Mesenchymal stem cell (in vitro differentiated cells and primary cell): ENCODE measurements around the gene SH3GLB2.
"Not testable (repeated sequence)": the region's sequence is repeated elsewhere in the genome, so short reads cannot be mapped to it uniquely, and the experiment has no call there.

Experiments
- DNase-seq: peaks from one replicate; pipeline ENCODE4 v3.0.0-alpha.2; 2013
- H2AFZ ChIP-seq: one replicate; pipeline ENCODE4 v1.6.1; 2013; ENCODE audit warnings: low read depth, mild to moderate bottlenecking, control low read depth, inconsistent platforms, low read length, moderate library complexity
- H2AK5ac ChIP-seq: 2 replicates; pipeline ENCODE4 v1.6.1; 2013; ENCODE audit warnings: low read length, moderate library complexity, mild to moderate bottlenecking, inconsistent platforms; ENCODE audit not compliant: severe bottlenecking
- H2BK120ac ChIP-seq: one replicate; pipeline ENCODE4 v1.6.1; 2013; ENCODE audit warnings: low read depth, mild to moderate bottlenecking, inconsistent platforms, low read length, moderate library complexity
- H2BK12ac ChIP-seq, 2 experiments: one replicate each; pipeline ENCODE4 v1.6.1; 2013; ENCODE audit warnings: inconsistent platforms in 2 of 2, low read length in 2 of 2, mild to moderate bottlenecking in 2 of 2, moderate library complexity in 2 of 2, control low read depth in 1 of 2
- H2BK15ac ChIP-seq: one replicate; pipeline ENCODE4 v1.6.1; 2013; ENCODE audit warnings: mild to moderate bottlenecking, low read depth, inconsistent platforms; ENCODE audit not compliant: poor library complexity, severe bottlenecking
- H2BK5ac ChIP-seq: 2 replicates; pipeline ENCODE4 v1.6.1; 2013; ENCODE audit warnings: low read depth, mild to moderate bottlenecking, low read length, control low read depth, inconsistent platforms; ENCODE audit not compliant: poor library complexity, severe bottlenecking
- H3K14ac ChIP-seq, 2 experiments: one replicate each; pipeline ENCODE4 v1.6.1; 2013; ENCODE audit warnings: inconsistent platforms in 2 of 2, low read length in 2 of 2, control low read depth in 1 of 2, mild to moderate bottlenecking in 1 of 2, moderate library complexity in 1 of 2
- H3K18ac ChIP-seq, 2 experiments: one replicate each; pipeline ENCODE4 v1.6.1; 2013; ENCODE audit warnings: inconsistent platforms in 2 of 2, low read length in 2 of 2, control low read depth in 1 of 2, low read depth in 1 of 2, mild to moderate bottlenecking in 1 of 2
- H3K23ac ChIP-seq, 2 experiments: one replicate each; pipeline ENCODE4 v1.6.1; 2013; ENCODE audit warnings: inconsistent platforms in 2 of 2, low read length in 2 of 2, mild to moderate bottlenecking in 2 of 2, moderate library complexity in 2 of 2, control low read depth in 1 of 2
- H3K27ac ChIP-seq: 2 replicates; pipeline ENCODE4 v1.5.1; 2013; ENCODE audit warnings: mild to moderate bottlenecking, moderate library complexity, low read length, control low read depth, inconsistent platforms; ENCODE audit not compliant: poor library complexity, severe bottlenecking
- H3K27me3 ChIP-seq, 2 experiments: 2 replicates each; pipeline versions ENCODE4 v1.6.1 to v1.7.0; 2013; ENCODE audit warnings: low read length in 2 of 2, mild to moderate bottlenecking in 2 of 2, moderate library complexity in 2 of 2, control low read depth in 1 of 2, inconsistent platforms in 1 of 2; ENCODE audit not compliant: control insufficient read depth in 1 of 2, insufficient read depth in 1 of 2
- H3K36me3 ChIP-seq, 2 experiments: 2 replicates each; pipeline versions ENCODE4 v1.6.1 to v1.7.0; 2013; ENCODE audit warnings: low read length in 2 of 2, control low read depth in 1 of 2, inconsistent platforms in 1 of 2, low read depth in 1 of 2, mild to moderate bottlenecking in 1 of 2; ENCODE audit not compliant: insufficient read depth in 2 of 2, control insufficient read depth in 1 of 2
- H3K4ac ChIP-seq, 2 experiments: one replicate each; pipeline ENCODE4 v1.6.1; 2013; ENCODE audit warnings: inconsistent platforms in 2 of 2, low read length in 2 of 2, mild to moderate bottlenecking in 2 of 2, moderate library complexity in 2 of 2, control low read depth in 1 of 2, low read depth in 1 of 2
- H3K4me1 ChIP-seq: 2 replicates; pipeline ENCODE4 v1.6.1; 2013; ENCODE audit warnings: low read depth, low read length, control low read depth; ENCODE audit not compliant: control insufficient read depth, insufficient read depth
- H3K4me2 ChIP-seq: 2 replicates; pipeline ENCODE4 v1.6.1; 2013; ENCODE audit warnings: low read length, mild to moderate bottlenecking, inconsistent platforms; ENCODE audit not compliant: poor library complexity, severe bottlenecking
- H3K4me3 ChIP-seq, 2 experiments: 2 replicates each; pipeline versions ENCODE4 v1.5.1 to v1.7.0; 2013; ENCODE audit warnings: low read length in 2 of 2, mild to moderate bottlenecking in 2 of 2, control low read depth in 1 of 2, low read depth in 1 of 2; ENCODE audit not compliant: insufficient read depth in 1 of 2
- H3K79me1 ChIP-seq: replicated peaks from 2 replicates; pipeline ENCODE4 v1.6.1; 2013; ENCODE audit warnings: mild to moderate bottlenecking, control low read depth, low read length, inconsistent platforms; ENCODE audit not compliant: poor library complexity, severe bottlenecking
- H3K9ac ChIP-seq: 2 replicates; pipeline ENCODE4 v1.7.0; 2013; ENCODE audit warnings: mild to moderate bottlenecking, low read length, moderate library complexity
- H3K9me3 ChIP-seq: 2 replicates; pipeline ENCODE4 v1.7.0; 2013; ENCODE audit warnings: mild to moderate bottlenecking, low read length; ENCODE audit not compliant: control insufficient read depth
- H4K8ac ChIP-seq: one replicate; pipeline ENCODE4 v1.6.1; 2013; ENCODE audit warnings: inconsistent platforms, mild to moderate bottlenecking, low read length, moderate library complexity
- H4K91ac ChIP-seq: one replicate; pipeline ENCODE4 v1.6.1; 2013; ENCODE audit warnings: mild to moderate bottlenecking, low read length, inconsistent platforms
- WGBS: methylation state at CpG from one replicate; pipeline ENCODE4 v1.1.7; 2013; ENCODE audit warnings: mixed read lengths; 5-methylcytosine and 5-hydroxymethylcytosine counted together

The SH3GLB2 gene

GRCh38 chr9:129036241-129036922 lies 8.3 kb upstream of the SH3GLB2 start, which contains the start of gene MIGA2:
TSS of gene MIGA2 (plus strand) at chr9:129036626. CDS start at chr9:129040595, 3,969 bp downstream.
- peak within 1 kb of the TSS; percentile 90 for H2AFZ ChIP-seq
- DNase-seq, result peak; percentile 99
- WGBS, result under 1% methylated on average over 47 of the region's 49 CpGs
- H4K8ac ChIP-seq, result peak within 1 kb of the TSS; percentile 79
- peak within 1 kb of the TSS in 1 of 2 experiments; percentile 78 for H2BK12ac ChIP-seq
- H3K79me1 ChIP-seq, result peaks cover 21% of the 10 kb centered on the region
- peak within 1 kb of the TSS; percentile 91 for H3K4me2 ChIP-seq
- H3K4me3 ChIP-seq, result peak within 1 kb of the TSS; percentile 72 to 92
- peak within 1 kb of the TSS in 1 of 2 experiments; percentile 85 for H3K23ac ChIP-seq
- no peaks in the 10 kb centered on the region for H3K27me3 ChIP-seq
- no peak within 1 kb of the TSS for H2BK5ac ChIP-seq
- H2BK15ac ChIP-seq, result no peak within 1 kb of the TSS
- H3K4me1 ChIP-seq, result peaks cover 17% of the 10 kb centered on the region
- peak within 1 kb of the TSS in 1 of 2 experiments; percentile 63 for H3K18ac ChIP-seq
- peak within 1 kb of the TSS; percentile 91 for H3K9ac ChIP-seq
- peak within 1 kb of the TSS; percentile 48 to 67 for H3K4ac ChIP-seq
- H4K91ac ChIP-seq, result no peak within 1 kb of the TSS
- H2AK5ac ChIP-seq, result no peak within 1 kb of the TSS
- H3K14ac ChIP-seq, result peak within 1 kb of the TSS in 1 of 2 experiments; percentile 99
- H2BK120ac ChIP-seq, result no peak within 1 kb of the TSS
- no peaks in the 10 kb centered on the region for H3K9me3 ChIP-seq
- H3K36me3 ChIP-seq, result peaks cover 4 to 13% of the 10 kb centered on the region in 2 experiments
- H3K27ac ChIP-seq, result no peak within 1 kb of the TSS

- H4K8ac ChIP-seq, result peak overlapping the region; percentile 79
- peak overlapping the region in 1 of 2 experiments; percentile 29 for H2BK12ac ChIP-seq
- H3K23ac ChIP-seq, H2BK120ac ChIP-seq, DNase-seq, H3K14ac ChIP-seq, H2BK5ac ChIP-seq, H3K27me3 ChIP-seq, H4K91ac ChIP-seq, H2BK15ac ChIP-seq, H3K27ac ChIP-seq, H2AK5ac ChIP-seq, H3K9me3 ChIP-seq: not testable (repeated sequence)
- peak overlapping the region in 1 of 2 experiments; percentile 60 for H3K4ac ChIP-seq
- peaks cover 18% of the 10 kb centered on the region for H3K4me1 ChIP-seq
- H3K18ac ChIP-seq, result peak overlapping the region in 1 of 2 experiments; percentile 54
- peaks cover 3 to 11% of the 10 kb centered on the region in 2 experiments for H3K36me3 ChIP-seq
- H2AFZ ChIP-seq, result peak overlapping the region; percentile 90
- H3K4me3 ChIP-seq, result peak overlapping the region in 1 of 2 experiments; percentile 86
- 68% methylated on average over 13 of the region's 13 CpGs for WGBS
- H3K79me1 ChIP-seq, result peaks cover 20% of the 10 kb centered on the region
- H3K4me2 ChIP-seq, result peak overlapping the region; percentile 55
- H3K9ac ChIP-seq, result peak overlapping the region; percentile 88
Observed at GRCh38 chr9:129035838-129036237, 7.7 kb upstream of the SH3GLB2 start.

GRCh38 chr9:129033216-129033615 lies 5.1 kb upstream of the SH3GLB2 start:
- H3K27me3 ChIP-seq, result no peaks in the 10 kb centered on the region
- no peak overlapping the region for H4K8ac ChIP-seq
- no peak overlapping the region for H3K14ac ChIP-seq
- no peak overlapping the region for H2BK15ac ChIP-seq
- no peak overlapping the region for H3K4ac ChIP-seq
- no peak for DNase-seq
- no peak overlapping the region for H3K23ac ChIP-seq
- H2BK12ac ChIP-seq, result no peak overlapping the region
- no peak overlapping the region for H3K27ac ChIP-seq
- peaks cover 17% of the 10 kb centered on the region for H3K4me1 ChIP-seq
- H3K9ac ChIP-seq, result no peak overlapping the region
- H3K4me2 ChIP-seq, result no peak overlapping the region
- H2AFZ ChIP-seq, result no peak overlapping the region
- no peak overlapping the region for H2BK120ac ChIP-seq
- peaks cover 0 to 2% of the 10 kb centered on the region in 2 experiments for H3K36me3 ChIP-seq
- H3K79me1 ChIP-seq, result peaks cover 9% of the 10 kb centered on the region
- H3K18ac ChIP-seq, result no peak overlapping the region
- 97% methylated on average over 8 of the region's 8 CpGs for WGBS
- H3K9me3 ChIP-seq, result no peaks in the 10 kb centered on the region
- H3K4me3 ChIP-seq, result no peak overlapping the region
- no peak overlapping the region for H2AK5ac ChIP-seq
- H4K91ac ChIP-seq, result no peak overlapping the region
- H2BK5ac ChIP-seq, result no peak overlapping the region

GRCh38 chr9:129032541-129033159 lies 4.5 kb upstream of the SH3GLB2 start:
- Histone ChIP-seq H3K18ac (no peak overlapping the region), H2AK5ac (no peak overlapping the region), H4K8ac (peak overlapping the region; percentile 54), H3K4me2 (no peak overlapping the region), H3K9me3 (no peaks in the 10 kb centered on the region), H3K4me1 (peaks cover 12% of the 10 kb centered on the region), H3K4me3 (no peak overlapping the region), H3K27me3 (no peaks in the 10 kb centered on the region), H3K27ac (no peak overlapping the region), H3K4ac (no peak overlapping the region), H3K14ac (no peak overlapping the region), H4K91ac (peak overlapping the region; percentile 65), H2BK15ac (no peak overlapping the region), H2BK12ac (no peak overlapping the region), H3K23ac (no peak overlapping the region), H3K79me1 (peaks cover 7% of the 10 kb centered on the region), H2BK120ac (no peak overlapping the region), H2AFZ (no peak overlapping the region), H3K36me3 (no peaks in the 10 kb centered on the region), H2BK5ac (no peak overlapping the region), H3K9ac (no peak overlapping the region)
- WGBS, result 85% methylated on average over 12 of the region's 12 CpGs
- no peak for DNase-seq
